Aorta (tissue), 5 donors: Measurements from ENCODE around the gene TRIM69. TPM values are rescaled to one million over a fixed set of nuclear protein-coding genes. Genes with fewer than 3 reads are reported as not detected.
"Not testable (repeated sequence)": the region's sequence is repeated elsewhere in the genome, so short reads cannot be mapped to it uniquely, and the experiment has no call there.

Experiments
- ATAC-seq: fragments of 200-7000 bp; cut with Tn5 transposase; one replicate; pipeline ENCODE4 v1.9.1; 2022; ENCODE audit warnings: moderate library complexity; ENCODE audit not compliant: low FRiP score
- DNase-seq, 2 donors: peaks; one replicate each; pipeline ENCODE4 v3.0.0-alpha.2; 2020
- H3K27ac ChIP-seq, 2 donors: one replicate each; pipeline ENCODE4 v1.5.1; 2013; ENCODE audit warnings: low read length in 2 of 2, mild to moderate bottlenecking in 2 of 2, moderate library complexity in 2 of 2, control low read depth in 1 of 2, inconsistent platforms in 1 of 2, low read depth in 1 of 2
- H3K27me3 ChIP-seq, 2 donors: one replicate each; pipeline ENCODE4 v1.6.1; 2013; ENCODE audit warnings: control low read depth in 1 of 2, low read length in 1 of 2, mild to moderate bottlenecking in 1 of 2, moderate library complexity in 1 of 2; ENCODE audit not compliant: insufficient read depth in 2 of 2, control insufficient read depth in 1 of 2
- H3K36me3 ChIP-seq, 2 donors: one replicate each; pipeline ENCODE4 v1.6.1; 2013; ENCODE audit warnings: control low read depth in 1 of 2, low read length in 1 of 2, mild to moderate bottlenecking in 1 of 2; ENCODE audit not compliant: insufficient read depth in 2 of 2, control insufficient read depth in 1 of 2
- H3K4me1 ChIP-seq, 2 donors: one replicate each; pipeline ENCODE4 v1.6.1; 2013; ENCODE audit warnings: low read length in 2 of 2, control low read depth in 1 of 2, mild to moderate bottlenecking in 1 of 2, moderate library complexity in 1 of 2; ENCODE audit not compliant: insufficient read depth in 2 of 2, control insufficient read depth in 1 of 2
- H3K4me3 ChIP-seq, 2 donors: one replicate each; pipeline ENCODE4 v1.5.1; 2013; ENCODE audit warnings: low read length in 2 of 2, control low read depth in 1 of 2, mild to moderate bottlenecking in 1 of 2
- H3K9me3 ChIP-seq: one replicate; pipeline ENCODE4 v1.6.1; 2013; ENCODE audit warnings: mild to moderate bottlenecking, low read length; ENCODE audit not compliant: control insufficient read depth
- WGBS, 2 donors: extraction: QIAGEN DNeasy Blood & Tissue Kit; methylation state at CpG; one replicate each; pipeline ENCODE4 v1.1.7; 2013; 5-methylcytosine and 5-hydroxymethylcytosine counted together
- intact Hi-C, 2 donors: fragments of 100-400 bp; cut with DNase I; formaldehyde crosslinking; loops; one replicate each; pipeline versions ENCODE4 v1.14.2 to v1.15.0; 2022
- polyA plus RNA-seq, 2 donors: library from polyadenylated mRNA; stranded (reverse); fragments of 200-250 nt; gene quantifications; one replicate each; pipeline ENCODE4 v1.2.3, GENCODE V29; 2013
- total RNA-seq, 2 donors: library from RNA; stranded (reverse); fragmentation: NEBNext Ultra II Directional; extraction: Animal tissue kit (Norgen Biotek cat#: 25700); gene quantifications; one replicate each; pipeline ENCODE4 v1.2.1, GENCODE V29; 2021
- donor health status: healthy with polysubstance abuse.
- donor health status: Bipolar disorder and iron deficiency.
- donor health status: DM: no; HTN: no; CAD: no.
- donor health status: DM: no; HTN: no; CAD: no.
- donor health status: DM: yes; HTN: yes; CAD: no.

Gene TRIM69
- total and polyA plus RNA-seq, 4 donors = 15.0 to 28.6 (median 15.8) TPM

GRCh38 chr15:44781128-44781810, 44.9 kb downstream of the TRIM69 start:
- H3K36me3 ChIP-seq = no peaks in the 10 kb centered on the region
- intact Hi-C loops = no loop called here
- H3K27me3 ChIP-seq = no peaks in the 10 kb centered on the region
- WGBS, 2 donors = 61 to 73% methylated on average over 7 of the region's 7 CpGs
- H3K4me1 ChIP-seq = no peaks in the 10 kb centered on the region
- no peaks in the 10 kb centered on the region for H3K9me3 ChIP-seq
- ATAC-seq (no peak), DNase-seq (no peak)
- no peak overlapping the region for H3K4me3 ChIP-seq
- no peak overlapping the region for H3K27ac ChIP-seq

GRCh38 chr15:44782516-44782915, 46.2 kb downstream of the TRIM69 start:
- ATAC-seq (no peak), DNase-seq (no peak)
- no peaks in the 10 kb centered on the region for H3K36me3 ChIP-seq
- WGBS, 2 donors = 83 to 90% methylated on average over 3 of the region's 3 CpGs
- no peaks in the 10 kb centered on the region for H3K27me3 ChIP-seq
- intact Hi-C loops = no loop called here
- no peaks in the 10 kb centered on the region for H3K9me3 ChIP-seq
- no peak overlapping the region for H3K27ac ChIP-seq
- no peaks in the 10 kb centered on the region for H3K4me1 ChIP-seq
- H3K4me3 ChIP-seq = no peak overlapping the region

GRCh38 chr15:44784918-44785274, 48.6 kb downstream of the TRIM69 start:
- DNase-seq, H3K36me3 ChIP-seq, H3K27me3 ChIP-seq, H3K27ac ChIP-seq, ATAC-seq, H3K4me3 ChIP-seq, H3K9me3 ChIP-seq, intact Hi-C loops, H3K4me1 ChIP-seq: not testable (repeated sequence)
- WGBS, 2 donors = 50 to 54% methylated on average over 5 of the region's 5 CpGs

DNA sequence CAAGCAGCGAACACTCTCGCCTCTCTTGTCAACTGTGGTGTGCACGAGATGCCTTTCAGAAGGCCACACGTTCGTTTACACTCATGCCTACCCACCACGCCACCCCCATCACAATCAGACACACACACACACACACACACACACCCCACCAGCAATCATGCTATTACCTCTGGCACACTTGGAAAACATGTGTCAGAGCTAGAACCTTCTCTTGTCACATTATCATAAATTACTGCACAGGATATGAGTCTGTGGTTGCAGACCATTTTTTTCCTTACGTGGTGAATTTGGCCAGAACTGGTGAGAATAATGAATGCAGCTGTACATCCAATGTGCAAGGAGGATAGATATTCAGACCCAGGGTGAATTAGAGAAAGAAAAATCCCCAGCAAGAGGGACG, 52.4 kb downstream of the TRIM69 start:
- ATAC-seq = no peak
- WGBS, 2 donors = 58 to 68% methylated on average over 8 of the region's 8 CpGs
- H3K9me3 ChIP-seq = no peaks in the 10 kb centered on the region
- DNase-seq = no peak
- no peaks in the 10 kb centered on the region for H3K27me3 ChIP-seq
- H3K4me1 ChIP-seq = no peaks in the 10 kb centered on the region
- intact Hi-C loops = no loop called here
- no peak overlapping the region for H3K4me3 ChIP-seq
- no peaks in the 10 kb centered on the region for H3K36me3 ChIP-seq
- H3K27ac ChIP-seq = no peak overlapping the region

DNA sequence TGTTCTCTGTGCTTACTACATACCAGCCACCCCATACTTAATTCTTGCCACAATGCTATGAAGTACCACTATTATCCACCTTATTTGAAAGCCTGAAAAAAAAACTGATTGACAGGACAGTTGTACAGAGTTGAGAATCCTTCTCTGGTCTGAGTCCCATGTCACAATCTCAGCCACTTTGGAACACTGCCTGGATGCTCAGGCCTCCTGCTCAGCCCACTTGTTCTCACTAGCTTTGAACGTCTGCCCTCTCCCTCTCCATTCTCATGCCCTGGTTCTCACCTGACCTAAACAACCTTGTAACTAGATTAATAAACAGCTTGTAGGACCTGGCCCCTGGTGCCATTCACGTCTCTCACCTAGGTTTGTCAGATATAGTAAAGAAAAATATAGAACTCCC, 53.9 kb downstream of the TRIM69 start:
- H3K9me3 ChIP-seq = no peaks in the 10 kb centered on the region
- H3K4me1 ChIP-seq = no peaks in the 10 kb centered on the region
- no peak overlapping the region for H3K4me3 ChIP-seq
- H3K36me3 ChIP-seq = no peaks in the 10 kb centered on the region
- DNase-seq = no peak
- no peak for ATAC-seq
- 49 to 56% methylated on average over 2 of the region's 2 CpGs for WGBS, 2 donors
- H3K27ac ChIP-seq = no peak overlapping the region
- intact Hi-C loops = no loop called here
- H3K27me3 ChIP-seq = no peaks in the 10 kb centered on the region

GRCh38 chr15:44790656-44791055, 54.3 kb downstream of the TRIM69 start:
- Histone ChIP-seq H3K27me3 (no peaks in the 10 kb centered on the region), H3K4me1 (no peaks in the 10 kb centered on the region), H3K9me3 (no peaks in the 10 kb centered on the region), H3K36me3 (no peaks in the 10 kb centered on the region), H3K27ac (no peak overlapping the region), H3K4me3 (no peak overlapping the region)
- DNase-seq (no peak), ATAC-seq (no peak)
- intact Hi-C loops = no loop called here
- 92 to 95% methylated on average over 3 of the region's 3 CpGs for WGBS, 2 donors

DNA sequence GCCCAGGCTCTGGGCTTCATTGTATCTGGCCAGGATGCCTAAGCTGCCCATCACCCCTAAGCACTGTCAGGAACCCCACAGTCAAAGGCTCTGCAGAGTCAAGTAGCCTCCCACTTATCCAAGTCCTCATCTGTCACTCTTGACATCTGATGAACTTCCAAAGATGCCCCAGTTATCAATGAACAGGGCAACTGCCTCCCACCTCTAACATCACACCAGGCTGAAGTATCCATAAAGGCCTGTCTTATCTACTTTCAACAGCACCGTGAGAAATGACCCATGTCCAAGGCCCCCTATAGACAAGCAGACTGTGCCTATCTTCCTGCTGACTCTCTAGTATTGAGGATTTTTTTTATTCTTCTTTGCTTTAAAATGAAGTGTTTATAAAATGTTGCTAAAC, 56.4 kb downstream of the TRIM69 start:
- Histone ChIP-seq H3K4me1 (no peaks in the 10 kb centered on the region), H3K4me3 (no peak overlapping the region), H3K27ac (no peak overlapping the region), H3K36me3 (no peaks in the 10 kb centered on the region), H3K27me3 (no peaks in the 10 kb centered on the region), H3K9me3 (no peaks in the 10 kb centered on the region)
- intact Hi-C loops = no loop called here
- 70 to 73% methylated on average over 1 of the region's 1 CpG for WGBS, 2 donors
- DNase-seq (no peak), ATAC-seq (no peak)

DNA sequence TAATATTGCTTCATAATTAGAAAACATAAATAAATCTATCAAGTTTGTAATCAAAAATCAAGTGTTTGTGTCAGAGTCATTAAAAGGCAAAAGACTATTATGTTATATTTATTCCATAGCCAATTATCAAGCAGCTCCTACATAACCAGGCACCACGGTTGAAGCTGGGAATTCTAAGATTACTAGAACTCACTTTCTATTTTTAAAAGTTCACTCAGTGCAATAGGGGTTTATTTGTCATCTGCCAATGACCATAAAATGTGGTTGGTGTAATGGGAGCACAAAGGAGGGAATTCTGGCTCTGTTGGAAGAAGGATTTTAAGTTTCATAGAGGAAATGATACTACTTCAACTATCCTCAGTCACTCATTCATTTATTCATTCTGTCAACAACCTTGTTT, 57.7 kb downstream of the TRIM69 start:
- H3K27ac ChIP-seq = no peak overlapping the region
- intact Hi-C loops = no loop called here
- 5 to 13% methylated on average over 1 of the region's 1 CpG for WGBS, 2 donors
- H3K4me3 ChIP-seq = no peak overlapping the region
- ATAC-seq (no peak), DNase-seq (no peak)
- no peaks in the 10 kb centered on the region for H3K36me3 ChIP-seq
- no peaks in the 10 kb centered on the region for H3K9me3 ChIP-seq
- no peaks in the 10 kb centered on the region for H3K4me1 ChIP-seq
- H3K27me3 ChIP-seq = no peaks in the 10 kb centered on the region

DNA sequence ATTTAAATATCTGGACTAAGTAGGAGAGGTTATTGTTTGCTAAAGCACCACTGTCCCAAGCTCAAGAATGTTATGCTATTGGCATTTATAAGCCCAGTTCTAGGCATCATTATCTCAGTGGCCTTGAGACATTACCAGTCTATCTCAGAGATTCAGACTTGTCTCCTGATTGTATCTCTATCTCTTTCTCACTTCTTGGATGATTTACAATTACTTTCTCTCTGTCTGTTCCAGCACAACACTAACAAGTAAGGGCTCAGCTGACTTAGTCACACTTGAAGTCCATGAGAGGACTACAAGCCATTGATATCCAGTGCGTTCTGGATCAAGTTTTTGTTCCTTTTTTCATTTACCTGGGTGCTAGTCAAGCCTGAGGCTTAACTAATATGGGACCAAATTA, 60.2 kb downstream of the TRIM69 start:
- Histone ChIP-seq H3K9me3 (no peaks in the 10 kb centered on the region), H3K4me1 (no peaks in the 10 kb centered on the region), H3K27me3 (peaks cover 0 to 2% of the 10 kb centered on the region in 2 donors), H3K36me3 (no peaks in the 10 kb centered on the region), H3K4me3 (no peak overlapping the region), H3K27ac (no peak overlapping the region)
- 74 to 87% methylated on average over 1 of the region's 1 CpG for WGBS, 2 donors
- DNase-seq (no peak), ATAC-seq (no peak)
- intact Hi-C loops = no loop called here
